Placental pericyte (primary cell): ENCODE results near the gene MAN2A1. TPM values are rescaled to one million over a fixed set of nuclear protein-coding genes. Genes with fewer than 3 reads are reported as not detected.

Source experiments
- total RNA-seq: library from RNA; depleted of rRNA; stranded (reverse); fragments of >200 nt; gene quantifications from 2 replicates; pipeline ENCODE4 v1.2.3, GENCODE V29; 2012

MAN2A1 gene
- 134 and 227 TPM in 2 replicates for total RNA-seq

DNA sequence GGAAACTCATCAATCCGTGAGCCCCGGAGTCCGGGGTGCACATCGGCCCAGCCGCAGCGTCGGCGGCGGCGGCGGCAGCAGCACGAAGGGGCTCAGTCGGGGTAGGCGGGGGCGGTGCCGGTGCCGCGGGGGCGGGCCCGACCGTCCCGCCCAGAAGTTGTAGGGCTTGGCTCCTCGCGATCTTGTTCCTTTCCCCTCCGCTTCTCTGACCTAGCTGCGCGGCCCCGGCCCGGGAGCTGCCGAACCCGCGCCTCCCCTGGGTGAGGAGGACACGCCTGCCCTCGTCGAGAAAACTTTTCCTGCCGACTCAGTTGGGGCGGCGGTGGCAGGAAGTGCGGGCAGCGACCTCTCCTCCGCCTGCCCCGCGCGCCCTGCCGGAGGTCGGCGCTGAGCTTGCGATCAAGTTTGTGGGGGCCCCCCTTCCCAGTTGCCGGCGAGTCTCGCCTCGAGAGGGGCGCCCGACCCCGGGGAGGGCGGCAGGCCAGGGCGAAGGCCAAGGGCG is at the start of gene MAN2A1:
MAN2A1 (plus strand) TSS at position 188 of the 502 bp plus-strand sequence. CDS start 491 bp downstream, outside the sequence.

